ENCODE data around the gene STAT4.

DNA sequence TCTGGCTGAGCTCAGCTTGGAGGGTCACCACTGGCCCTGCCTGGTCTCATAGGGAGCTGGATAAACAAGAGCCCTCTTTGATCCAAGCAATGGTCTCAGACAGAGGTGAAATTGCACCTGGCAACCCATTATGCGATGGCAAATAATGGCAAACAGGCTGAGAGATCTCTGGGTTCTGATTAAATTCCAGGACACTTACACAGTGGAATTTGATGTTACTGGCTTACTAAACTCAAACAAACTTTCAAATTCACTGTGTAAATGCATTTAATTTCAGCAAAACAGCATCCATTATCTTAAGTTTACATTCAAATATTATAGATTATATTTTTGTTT lies 19.5 kb upstream of the STAT4 start:
- TF ChIP-seq, protein P1, sequence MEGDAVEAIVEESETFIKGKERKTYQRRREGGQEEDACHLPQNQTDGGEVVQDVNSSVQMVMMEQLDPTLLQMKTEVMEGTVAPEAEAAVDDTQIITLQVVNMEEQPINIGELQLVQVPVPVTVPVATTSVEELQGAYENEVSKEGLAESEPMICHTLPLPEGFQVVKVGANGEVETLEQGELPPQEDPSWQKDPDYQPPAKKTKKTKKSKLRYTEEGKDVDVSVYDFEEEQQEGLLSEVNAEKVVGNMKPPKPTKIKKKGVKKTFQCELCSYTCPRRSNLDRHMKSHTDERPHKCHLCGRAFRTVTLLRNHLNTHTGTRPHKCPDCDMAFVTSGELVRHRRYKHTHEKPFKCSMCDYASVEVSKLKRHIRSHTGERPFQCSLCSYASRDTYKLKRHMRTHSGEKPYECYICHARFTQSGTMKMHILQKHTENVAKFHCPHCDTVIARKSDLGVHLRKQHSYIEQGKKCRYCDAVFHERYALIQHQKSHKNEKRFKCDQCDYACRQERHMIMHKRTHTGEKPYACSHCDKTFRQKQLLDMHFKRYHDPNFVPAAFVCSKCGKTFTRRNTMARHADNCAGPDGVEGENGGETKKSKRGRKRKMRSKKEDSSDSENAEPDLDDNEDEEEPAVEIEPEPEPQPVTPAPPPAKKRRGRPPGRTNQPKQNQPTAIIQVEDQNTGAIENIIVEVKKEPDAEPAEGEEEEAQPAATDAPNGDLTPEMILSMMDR (IDR thresholded peaks at IDR 0.05; ENCODE audit: low read depth, low read length), result no peak
- TF ChIP-seq POLR2A (IDR thresholded peaks at IDR 0.05; ENCODE audit: extremely low read depth, insufficient read length) (no peak), MYC (IDR thresholded peaks at IDR 0.05; ENCODE audit: low read depth, low read length) (no peak)

All from NB4 (cell line).